Middle frontal gyrus (tissue), 1 donor: ENCODE measurements around the gene AIF1.

Experiments
- DNase-seq: peaks from one replicate; pipeline ENCODE4 v3.0.0-alpha.2; 2015; ENCODE audit warnings: low spot score; ENCODE audit errors: extremely low spot score

Gene AIF1

DNA sequence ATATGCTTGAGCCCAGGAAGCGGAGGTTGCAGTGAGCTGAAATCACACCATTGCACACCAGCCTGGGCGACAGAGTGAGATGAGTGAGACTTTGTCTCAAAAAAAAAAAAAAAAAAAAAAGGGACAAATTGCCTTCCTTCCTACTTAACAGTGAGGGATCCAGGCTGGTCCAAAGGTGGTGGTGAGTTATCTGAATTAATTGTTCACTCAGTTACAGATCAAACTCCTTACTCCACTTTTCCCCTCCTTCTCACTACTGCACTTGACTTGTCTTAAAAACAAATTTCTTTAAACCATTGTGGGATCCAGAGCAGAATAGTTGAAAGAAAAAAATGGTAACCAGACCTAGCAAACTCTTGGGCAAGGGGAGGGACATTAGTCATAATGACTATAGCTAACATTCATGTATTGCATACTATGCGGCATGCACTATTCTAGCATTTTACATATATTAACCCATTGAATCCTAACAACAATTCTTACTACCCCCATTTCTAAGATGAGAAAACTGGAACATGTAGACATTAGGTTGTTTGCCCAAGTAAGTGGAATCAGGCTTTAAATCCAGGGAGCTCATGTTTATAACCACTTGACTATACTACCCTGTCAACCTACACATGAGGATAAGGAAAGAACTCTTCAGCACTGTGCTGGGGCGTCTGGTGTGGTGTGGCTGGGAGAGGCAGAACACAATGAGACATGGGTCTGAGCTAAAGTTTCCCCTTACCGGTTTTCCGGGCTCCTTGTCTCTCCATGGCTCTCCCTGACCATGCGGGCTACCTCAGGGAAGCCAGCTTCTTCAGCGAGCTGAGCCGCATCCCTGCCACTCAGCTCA lies 48.3 kb downstream of the AIF1 start:
- DNase-seq, result no peak

GRCh38 chr6:31663961-31664789 lies 49.1 kb downstream of the AIF1 start:
- no peak for DNase-seq

- peak; percentile 93 for DNase-seq
Observed at GRCh38 chr6:31664790-31665500, 49.9 kb downstream of the AIF1 start, which contains the start of gene GPANK1. GPANK1 (minus strand) TSS chr6:31664997; CDS start chr6:31664478, 519 bp downstream.

DNA sequence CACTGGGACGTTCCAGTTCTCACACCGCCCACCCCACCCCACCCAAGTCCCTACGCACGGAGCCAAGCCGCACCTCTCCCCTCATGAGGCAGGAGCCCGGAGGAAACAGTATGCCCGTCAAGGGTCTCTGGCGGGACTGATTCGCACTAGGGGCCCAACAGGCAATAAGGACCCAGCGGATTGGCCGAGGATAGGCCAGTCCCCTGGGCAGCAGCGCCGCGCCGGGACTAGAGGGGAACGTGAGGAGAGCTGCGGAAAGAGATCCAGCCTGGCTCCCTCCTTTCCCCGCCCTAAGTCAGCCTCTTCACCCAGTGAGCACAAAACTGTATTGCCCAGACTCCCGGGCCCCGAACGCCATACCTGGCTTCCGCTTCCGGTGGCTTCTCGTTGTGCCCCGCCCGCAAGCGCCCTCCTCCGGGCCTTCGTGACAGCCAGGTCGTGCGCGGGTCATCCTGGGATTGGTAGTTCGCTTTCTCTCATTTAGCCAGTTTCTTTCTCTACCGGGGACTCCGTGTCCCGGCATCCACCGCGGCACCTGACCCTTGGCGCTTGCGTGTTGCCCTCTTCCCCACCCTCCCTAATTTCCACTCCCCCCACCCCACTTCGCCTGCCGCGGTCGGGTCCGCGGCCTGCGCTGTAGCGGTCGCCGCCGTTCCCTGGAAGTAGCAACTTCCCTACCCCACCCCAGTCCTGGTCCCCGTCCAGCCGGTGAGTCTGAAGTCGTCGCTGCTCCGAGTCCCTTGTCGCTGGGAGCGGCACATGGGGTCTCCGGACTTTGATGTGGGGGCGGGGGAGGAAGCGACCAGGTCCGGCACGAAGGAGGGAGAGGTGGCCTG lies 50.7 kb downstream of the AIF1 start, which contains the start of gene CSNK2B:
CSNK2B (plus strand) TSS at position 580 of the 836 bp plus-strand sequence. CDS start 752 bp downstream, outside the sequence.
- DNase-seq, result peak; percentile 99

- DNase-seq, result no peak
Observed at GRCh38 chr6:31666337-31666965, 51.4 kb downstream of the AIF1 start.
